ENCODE measurements around the gene SEMA3B.
A peak's percentile ranks its signal among the peaks of the same experiment; 100 is the strongest.
"Not testable (repeated sequence)": the region's sequence is repeated elsewhere in the genome, so short reads cannot be mapped to it uniquely, and the experiment has no call there.

Gene SEMA3B

DNA sequence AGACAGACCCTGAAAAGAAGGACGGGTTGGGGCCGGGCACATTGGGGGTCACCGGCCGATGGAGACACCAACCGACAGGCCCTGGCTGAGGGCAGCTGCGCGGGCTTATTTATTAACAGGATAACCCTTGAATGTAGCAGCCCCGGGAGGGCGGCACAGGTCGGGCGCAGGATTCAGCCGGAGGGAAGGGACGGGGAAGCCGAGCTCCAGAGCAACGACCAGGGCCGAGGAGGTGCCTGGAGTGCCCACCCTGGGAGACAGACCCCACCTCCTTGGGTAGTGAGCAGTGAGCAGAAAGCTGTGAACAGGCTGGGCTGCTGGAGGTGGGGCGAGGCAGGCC lies 7.8 kb downstream of the SEMA3B start:
- no peaks in the 10 kb centered on the region for H3K9me3 Mint-ChIP-seq

DNA sequence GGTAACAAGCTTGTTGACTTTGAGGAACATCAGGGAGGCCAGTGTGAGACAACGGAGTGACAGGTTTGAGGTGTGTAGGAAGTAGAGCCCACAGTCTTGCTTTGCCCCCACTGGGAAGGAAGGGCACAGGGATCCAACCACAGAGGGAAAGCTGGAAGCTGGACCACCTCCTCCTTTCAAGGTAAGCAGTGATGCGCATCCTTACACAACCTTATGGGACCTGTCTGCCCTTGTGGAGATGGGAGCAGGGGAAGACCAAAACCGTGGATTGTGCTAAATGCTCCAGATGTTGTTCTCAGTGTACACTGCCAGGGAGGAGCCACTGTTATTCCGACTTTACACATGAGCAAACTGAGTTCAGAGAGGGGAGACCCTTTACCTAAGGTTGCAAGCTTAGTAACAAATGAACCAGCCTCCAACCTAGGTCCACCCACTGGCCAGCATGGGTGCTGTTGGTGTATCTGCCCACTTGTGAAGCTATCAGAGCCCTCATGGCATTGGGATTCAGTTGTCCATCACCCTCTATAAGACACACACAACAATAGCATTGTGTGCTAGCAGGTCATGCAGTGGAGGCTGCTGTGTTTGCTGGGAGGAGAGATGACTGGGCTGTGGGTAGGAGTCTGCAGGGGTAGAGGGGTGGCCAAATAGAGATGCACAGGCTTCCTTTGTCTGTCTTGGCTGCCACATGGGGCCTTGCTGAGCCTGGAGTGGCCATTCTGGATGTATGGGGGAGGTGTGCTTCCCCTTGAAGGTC lies 9.4 kb downstream of the SEMA3B start:
- H3K27ac Mint-ChIP-seq, result no peak overlapping the region
- H3K27me3 Mint-ChIP-seq, result peaks cover 20% of the 10 kb centered on the region
- H3K4me3 Mint-ChIP-seq, result no peak overlapping the region
- DNase-seq (ENCODE audit: low spot score in 2 of 2) (no peak), ATAC-seq (ENCODE audit: low read depth) (no peak)
- no peaks in the 10 kb centered on the region for H3K36me3 Mint-ChIP-seq
- peaks cover 11% of the 10 kb centered on the region for H3K4me1 Mint-ChIP-seq
- H3K9me3 Mint-ChIP-seq, result no peaks in the 10 kb centered on the region

More for the DNA sequence above, 7.8 kb downstream of the SEMA3B start:
- ATAC-seq (ENCODE audit: low read depth), result no peak
- no peak for DNase-seq (ENCODE audit: low spot score in 2 of 2)
- peaks cover 25% of the 10 kb centered on the region for H3K27me3 Mint-ChIP-seq
- H3K27ac Mint-ChIP-seq, result no peak overlapping the region
- H3K4me1 Mint-ChIP-seq, result peaks cover 15% of the 10 kb centered on the region
- no peak overlapping the region for H3K4me3 Mint-ChIP-seq
- no peaks in the 10 kb centered on the region for H3K36me3 Mint-ChIP-seq

DNA sequence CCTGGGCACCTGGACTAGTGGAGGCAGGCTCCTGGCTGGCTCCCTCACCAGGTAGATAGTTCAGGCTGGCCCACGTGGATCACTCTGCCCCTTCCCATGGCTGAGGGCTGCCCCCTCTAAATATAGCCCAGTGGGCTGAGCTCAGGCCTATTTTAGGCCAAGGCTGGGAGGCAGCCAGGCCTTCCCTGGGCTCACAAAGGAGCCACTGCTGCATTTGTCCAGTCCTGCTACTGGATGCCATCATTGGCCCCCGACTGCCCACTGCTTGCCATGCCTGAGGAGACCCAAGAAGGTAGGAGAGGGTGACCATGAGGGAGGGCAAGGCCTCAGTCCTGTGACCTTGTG lies 9.9 kb downstream of the SEMA3B start, which contains the start of gene LSMEM2:
Gene LSMEM2 (plus strand): TSS at position 208 of the 345 bp plus-strand sequence. CDS start 27 bp downstream, at position 235.
- H3K4me3 Mint-ChIP-seq, result no peak within 1 kb of the TSS
- DNase-seq (ENCODE audit: low spot score in 2 of 2) (no peak), ATAC-seq (ENCODE audit: low read depth) (no peak)
- H3K27me3 Mint-ChIP-seq, result peaks cover 20% of the 10 kb centered on the region
- peaks cover 11% of the 10 kb centered on the region for H3K4me1 Mint-ChIP-seq
- H3K27ac Mint-ChIP-seq, result no peak within 1 kb of the TSS
- no peaks in the 10 kb centered on the region for H3K36me3 Mint-ChIP-seq
- no peaks in the 10 kb centered on the region for H3K9me3 Mint-ChIP-seq

DNA sequence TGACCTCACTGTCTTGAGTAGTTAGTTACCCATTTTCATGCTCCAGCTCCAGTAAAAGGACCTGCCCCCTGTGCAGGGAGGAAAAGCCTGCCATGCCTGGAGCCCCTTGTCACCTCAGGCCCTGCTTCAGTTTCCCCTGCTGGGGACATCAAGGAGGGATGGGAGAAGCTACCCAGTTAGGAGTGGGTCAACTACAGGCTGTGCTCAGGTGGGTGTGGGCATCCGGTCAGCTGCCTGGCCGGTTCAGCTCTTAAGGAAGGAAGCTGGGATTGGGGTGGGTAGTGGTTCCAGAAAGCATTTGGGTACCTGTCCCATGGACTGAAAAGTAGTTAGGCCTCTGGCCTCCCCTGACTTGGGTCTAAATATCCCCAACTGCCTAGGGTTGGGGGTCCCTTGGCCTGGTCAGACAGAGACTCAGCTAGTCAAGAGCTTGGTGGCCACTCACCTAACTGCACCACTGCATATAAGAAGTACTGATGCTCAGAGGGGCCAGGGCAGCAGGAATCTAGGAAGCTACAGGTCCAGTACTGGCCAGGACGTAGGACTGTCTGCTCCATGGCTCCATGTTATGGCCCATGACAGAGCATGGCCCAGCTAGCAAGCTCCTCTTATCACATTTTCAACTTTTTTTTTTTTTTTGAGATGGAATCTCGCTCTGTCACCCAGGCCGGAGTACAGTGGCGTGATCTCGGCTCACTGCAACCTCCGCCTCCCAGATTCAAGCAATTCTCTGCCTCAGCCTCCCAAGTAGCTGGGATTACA lies 10.5 kb downstream of the SEMA3B start:
- peaks cover 17% of the 10 kb centered on the region for H3K27me3 Mint-ChIP-seq
- no peaks in the 10 kb centered on the region for H3K36me3 Mint-ChIP-seq
- no peak for DNase-seq (ENCODE audit: low spot score in 2 of 2)
- ATAC-seq (ENCODE audit: low read depth), result no peak
- H3K9me3 Mint-ChIP-seq, result no peaks in the 10 kb centered on the region
- H3K4me3 Mint-ChIP-seq, result no peak overlapping the region
- H3K27ac Mint-ChIP-seq, result no peak overlapping the region
- H3K4me1 Mint-ChIP-seq, result peaks cover 7% of the 10 kb centered on the region

DNA sequence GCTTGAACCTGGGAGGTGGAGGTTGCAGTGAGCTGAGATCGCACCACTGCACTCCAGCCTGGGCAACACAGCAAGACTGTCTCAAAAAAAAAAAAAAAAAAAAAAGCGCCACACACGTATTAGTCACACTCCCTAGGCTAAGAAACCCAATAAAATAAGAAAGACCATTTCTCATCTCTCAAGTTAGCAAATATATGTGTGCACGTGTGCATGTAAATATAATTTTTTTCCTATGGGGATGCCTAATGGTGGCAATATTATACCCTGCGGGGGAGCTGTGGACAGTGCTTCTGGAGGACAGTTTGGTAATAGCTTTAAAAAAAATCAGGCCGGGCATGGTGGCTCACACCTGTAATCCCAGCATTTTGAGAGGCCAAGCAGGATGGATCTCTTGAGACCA lies 15.2 kb downstream of the SEMA3B start:
- not testable (repeated sequence) for H3K9me3 Mint-ChIP-seq; H3K36me3 Mint-ChIP-seq; DNase-seq (ENCODE audit: low spot score in 2 of 2); H3K4me1 Mint-ChIP-seq; H3K4me3 Mint-ChIP-seq; H3K27ac Mint-ChIP-seq; ATAC-seq (ENCODE audit: low read depth); H3K27me3 Mint-ChIP-seq

DNA sequence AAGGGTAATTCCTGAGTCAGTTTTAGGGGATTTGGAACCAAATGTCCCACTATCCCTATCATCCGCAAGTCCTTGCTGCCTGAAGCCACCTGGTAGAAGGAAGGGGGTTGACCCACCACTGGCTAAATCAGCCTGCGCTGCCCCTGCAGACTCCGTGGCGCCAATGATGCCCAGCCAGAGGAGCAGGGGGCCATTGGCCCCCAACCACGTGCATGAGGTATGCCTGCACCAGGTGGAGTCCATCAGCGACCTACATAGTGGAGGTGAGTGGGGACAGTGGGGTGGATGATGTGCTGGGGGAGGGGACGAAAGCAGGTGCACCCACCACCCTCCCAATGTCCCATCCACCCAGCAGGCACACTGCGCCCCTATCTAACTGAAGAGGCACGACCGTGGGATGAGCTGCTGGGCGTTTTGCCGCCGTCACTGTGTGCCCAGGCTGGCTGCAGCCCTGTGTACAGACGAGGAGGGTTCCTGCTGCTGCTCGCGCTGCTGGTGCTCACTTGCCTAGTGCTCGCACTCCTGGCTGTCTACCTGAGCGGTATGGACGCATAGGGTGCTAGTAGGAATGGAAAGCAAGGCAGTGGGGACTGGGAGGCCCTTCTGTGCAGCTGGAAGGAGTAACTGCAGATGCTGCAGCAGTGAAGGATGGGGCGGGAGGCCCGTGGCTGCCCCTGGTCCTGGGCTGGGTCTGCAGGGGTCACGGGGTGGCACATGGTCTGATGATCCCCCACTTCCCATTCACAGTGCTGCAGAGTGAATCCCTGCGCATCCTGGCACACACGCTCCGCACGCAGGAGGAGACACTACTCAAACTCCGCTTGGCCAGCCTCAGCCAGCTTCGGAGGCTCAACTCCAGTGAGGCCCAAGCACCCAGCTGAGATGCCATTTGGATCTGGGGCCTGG lies 17.6 kb downstream of the SEMA3B start:
- Mint-ChIP-seq H3K9me3 (no peaks in the 10 kb centered on the region), H3K27me3 (no peaks in the 10 kb centered on the region), H3K4me1 (peaks cover 9% of the 10 kb centered on the region), H3K36me3 (peaks cover 5% of the 10 kb centered on the region), H3K27ac (no peak overlapping the region), H3K4me3 (no peak overlapping the region)
- no peak for ATAC-seq (ENCODE audit: low read depth)
- DNase-seq (ENCODE audit: low spot score in 2 of 2), result no peak

DNA sequence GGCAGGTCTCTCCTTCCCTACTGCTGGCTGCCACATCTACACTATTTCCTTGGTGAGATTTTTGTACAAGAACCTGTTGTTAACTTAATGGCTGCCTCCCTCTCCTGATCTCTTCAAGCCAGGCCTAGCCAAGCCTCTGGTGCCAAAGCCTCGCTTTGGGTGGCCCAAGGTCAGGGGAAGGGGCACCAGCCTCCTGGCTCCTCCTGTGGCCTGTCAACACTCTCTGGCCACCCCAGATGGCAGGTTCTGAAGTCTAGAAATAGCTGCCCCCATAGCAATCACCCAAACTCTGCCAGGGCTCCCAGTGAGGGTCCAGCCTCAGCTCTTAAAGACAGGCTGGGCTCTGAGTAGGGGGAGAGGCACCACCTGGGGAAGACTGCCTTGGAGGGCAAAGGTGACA lies 18.3 kb downstream of the SEMA3B start:
- peaks cover 5% of the 10 kb centered on the region for H3K36me3 Mint-ChIP-seq
- H3K27ac Mint-ChIP-seq, result no peak overlapping the region
- no peak overlapping the region for H3K4me3 Mint-ChIP-seq
- ATAC-seq (ENCODE audit: low read depth), result no peak
- no peaks in the 10 kb centered on the region for H3K27me3 Mint-ChIP-seq
- H3K4me1 Mint-ChIP-seq, result peaks cover 11% of the 10 kb centered on the region
- no peak for DNase-seq (ENCODE audit: low spot score in 2 of 2)
- H3K9me3 Mint-ChIP-seq, result no peaks in the 10 kb centered on the region

DNA sequence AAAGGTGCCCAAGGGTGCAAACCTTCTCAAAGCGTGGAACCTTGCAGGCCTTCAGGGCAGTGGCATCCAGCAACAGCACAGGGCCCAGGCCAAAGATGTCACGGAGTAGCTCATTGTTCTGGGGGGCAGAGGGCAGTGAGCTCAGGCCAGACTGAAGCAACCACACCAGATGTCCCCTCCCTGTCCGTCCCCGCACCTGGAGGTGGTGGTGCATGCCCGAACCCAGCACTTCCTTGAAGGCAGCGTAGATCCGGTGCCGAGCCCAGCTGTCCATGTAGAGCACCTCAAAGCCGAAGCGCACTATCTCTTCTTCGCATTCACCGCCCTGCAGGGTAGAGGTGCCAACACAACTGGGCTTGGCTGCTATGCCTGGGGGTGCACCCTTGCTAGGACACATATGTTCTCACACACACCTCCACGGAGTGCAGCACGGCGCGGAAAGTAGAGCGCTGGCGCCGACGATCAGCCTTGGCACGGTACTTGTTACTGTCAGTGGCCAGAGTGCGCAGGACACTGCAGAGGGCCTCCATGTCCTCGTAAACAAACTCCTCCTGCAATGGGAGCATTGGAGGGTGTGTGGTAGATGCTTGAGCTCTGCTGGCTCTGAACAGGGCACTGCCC lies 19.6 kb downstream of the SEMA3B start:
- DNase-seq (ENCODE audit: low spot score in 2 of 2) (no peak), ATAC-seq (ENCODE audit: low read depth) (no peak)
- H3K27me3 Mint-ChIP-seq, result no peaks in the 10 kb centered on the region
- no peak overlapping the region for H3K4me3 Mint-ChIP-seq
- no peaks in the 10 kb centered on the region for H3K9me3 Mint-ChIP-seq
- H3K4me1 Mint-ChIP-seq, result peaks cover 19% of the 10 kb centered on the region
- H3K27ac Mint-ChIP-seq, result no peak overlapping the region
- peaks cover 5% of the 10 kb centered on the region for H3K36me3 Mint-ChIP-seq

DNA sequence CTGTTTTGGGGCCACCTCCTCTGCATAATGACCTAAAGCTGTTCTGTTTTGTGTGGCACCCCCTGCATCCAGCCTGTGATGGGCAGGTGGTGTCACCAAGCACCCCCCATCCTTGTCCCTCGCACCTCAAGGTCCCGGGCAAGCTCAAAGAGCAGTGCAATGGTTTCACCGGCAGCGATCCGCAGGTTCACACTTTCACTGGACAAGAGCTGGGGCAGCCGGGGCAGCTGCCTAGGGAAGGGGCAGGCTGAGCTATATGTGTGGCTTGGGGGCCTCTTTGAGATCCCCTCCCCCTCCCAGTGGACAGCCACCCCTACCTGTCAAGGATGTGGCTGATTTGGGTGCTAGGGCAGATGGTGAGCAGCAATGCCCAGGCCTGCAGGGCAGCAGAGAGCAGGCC lies 20.2 kb downstream of the SEMA3B start:
- Mint-ChIP-seq H3K27ac (no peak overlapping the region), H3K27me3 (no peaks in the 10 kb centered on the region), H3K9me3 (no peaks in the 10 kb centered on the region), H3K4me1 (peaks cover 19% of the 10 kb centered on the region), H3K36me3 (peaks cover 5% of the 10 kb centered on the region), H3K4me3 (no peak overlapping the region)
- DNase-seq (ENCODE audit: low spot score in 2 of 2), result no peak
- ATAC-seq (ENCODE audit: low read depth), result no peak

DNA sequence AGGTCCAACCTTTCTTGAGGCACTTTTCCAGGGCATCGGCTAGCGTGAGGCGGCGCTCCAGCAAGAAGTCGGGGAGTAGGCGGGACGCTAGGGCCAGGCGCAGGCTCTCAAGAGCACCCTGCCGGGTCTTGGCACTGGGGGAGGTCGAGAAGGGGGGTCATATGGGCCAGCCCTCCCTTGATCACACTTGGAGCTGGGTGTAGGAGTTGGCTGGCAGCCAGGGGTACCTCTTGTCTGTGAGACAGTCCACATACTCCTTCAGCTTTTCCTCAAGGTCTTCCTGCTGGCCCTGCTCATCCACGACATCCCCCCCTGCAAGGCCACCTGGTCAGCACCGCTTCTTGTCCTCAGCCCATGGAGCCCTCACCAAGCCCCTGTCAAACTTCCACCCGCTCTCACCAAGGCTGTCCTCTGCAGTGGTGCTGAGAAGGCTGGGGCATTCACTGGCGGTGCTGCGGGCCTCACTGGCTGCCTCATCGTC lies 21.3 kb downstream of the SEMA3B start:
- H3K36me3 Mint-ChIP-seq, result peaks cover 5% of the 10 kb centered on the region
- no peak overlapping the region for H3K4me3 Mint-ChIP-seq
- no peak for DNase-seq (ENCODE audit: low spot score in 2 of 2)
- no peak for ATAC-seq (ENCODE audit: low read depth)
- no peak overlapping the region for H3K27ac Mint-ChIP-seq
- H3K27me3 Mint-ChIP-seq, result no peaks in the 10 kb centered on the region
- H3K9me3 Mint-ChIP-seq, result no peaks in the 10 kb centered on the region
- peaks cover 19% of the 10 kb centered on the region for H3K4me1 Mint-ChIP-seq

DNA sequence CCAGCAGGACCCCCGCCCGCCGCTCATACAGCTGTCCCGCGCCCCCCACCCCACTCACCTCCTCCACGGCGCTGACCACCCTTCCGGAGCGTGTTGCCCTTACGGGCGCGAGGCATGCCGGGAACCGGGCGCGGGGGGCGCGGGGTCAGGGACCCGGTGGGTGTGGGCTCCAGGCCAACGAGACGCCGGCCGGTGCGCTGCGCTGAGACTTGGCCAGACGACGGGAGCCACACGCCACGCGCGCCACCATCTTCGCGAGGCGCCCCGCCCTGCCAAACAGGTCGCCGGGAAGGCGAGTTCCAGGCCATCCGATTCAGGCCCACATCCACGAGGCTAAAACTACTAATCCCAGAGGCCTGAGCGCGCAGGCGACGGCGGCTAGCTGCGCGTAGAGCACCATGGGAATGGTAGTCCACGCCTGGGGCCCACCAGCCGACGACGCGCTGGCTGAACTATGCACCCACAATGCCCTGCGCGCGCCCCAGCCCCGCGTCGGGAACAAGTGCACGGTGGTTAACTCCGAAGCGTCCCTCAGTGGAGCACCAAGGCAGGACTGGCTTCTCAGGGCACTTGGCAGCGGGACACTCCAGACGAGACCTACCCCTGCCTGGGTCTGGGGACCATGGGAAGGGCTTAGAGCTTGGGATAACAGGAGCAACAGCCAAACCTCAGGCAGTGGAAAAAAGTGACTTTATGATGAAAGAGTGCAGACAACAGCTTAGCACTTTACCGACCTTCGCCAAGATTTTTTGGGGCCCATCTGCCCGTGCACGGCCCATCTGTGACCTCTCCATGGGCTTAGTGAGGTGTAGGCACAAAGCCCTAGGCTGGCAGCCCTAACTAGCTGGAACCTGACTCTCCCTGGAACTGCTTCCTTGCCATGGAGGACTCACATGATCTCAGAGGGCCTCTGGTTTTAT lies 23.5 kb downstream of the SEMA3B start, which contains the start of gene IFRD2:
Gene IFRD2 (minus strand): TSS at position 271 of the 920 bp plus-strand sequence. CDS start 155 bp downstream, at position 116.
- Mint-ChIP-seq H3K36me3 (peaks cover 5% of the 10 kb centered on the region), H3K4me1 (peaks cover 22% of the 10 kb centered on the region), H3K27me3 (no peaks in the 10 kb centered on the region), H3K4me3 (peak within 1 kb of the TSS; percentile 85), H3K27ac (peak within 1 kb of the TSS; percentile 91), H3K9me3 (no peaks in the 10 kb centered on the region)
- ATAC-seq (ENCODE audit: low read depth) (peak; percentile 99), DNase-seq (ENCODE audit: low spot score in 2 of 2) (peak; percentile 85 to 92)

DNA sequence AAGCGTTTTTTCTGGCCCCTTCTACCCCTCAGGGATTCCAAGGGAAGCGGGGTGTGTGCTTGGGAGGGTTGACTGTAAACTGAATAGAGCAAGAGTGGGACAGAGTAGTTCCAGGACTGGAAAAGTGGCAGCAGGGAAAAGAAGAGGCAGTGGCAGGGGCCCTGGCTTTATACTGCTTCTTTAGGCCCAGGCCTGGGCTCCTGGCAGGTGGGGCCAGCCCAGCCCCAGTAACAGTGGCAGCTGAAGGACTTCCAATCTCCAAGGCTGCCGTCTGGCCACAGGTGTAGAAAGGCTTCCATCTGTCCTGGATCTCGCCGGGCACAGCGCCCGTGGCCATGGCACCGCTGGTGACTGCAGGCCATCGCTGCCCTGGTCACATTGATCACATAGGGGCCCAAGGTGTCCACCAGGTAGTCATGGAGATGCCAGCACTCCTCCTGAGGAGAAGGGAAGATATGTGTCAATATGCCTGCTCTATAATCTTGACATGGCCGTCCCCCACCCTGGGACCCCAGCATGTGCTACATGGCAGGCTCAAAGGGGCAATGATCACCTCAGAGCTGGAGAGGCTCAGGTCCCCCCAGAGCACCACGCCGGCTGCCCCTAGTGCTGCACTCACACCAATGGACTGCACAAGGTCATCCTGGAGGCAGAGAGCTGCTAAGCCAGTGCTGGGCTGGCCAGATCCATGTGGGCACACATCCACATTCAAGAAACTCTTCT lies 24.3 kb downstream of the SEMA3B start:
- Mint-ChIP-seq H3K4me1 (peaks cover 28% of the 10 kb centered on the region), H3K4me3 (peak overlapping the region; percentile 85), H3K9me3 (no peaks in the 10 kb centered on the region), H3K27me3 (no peaks in the 10 kb centered on the region), H3K36me3 (peaks cover 4% of the 10 kb centered on the region), H3K27ac (peak overlapping the region; percentile 91)
- ATAC-seq (ENCODE audit: low read depth) (no peak), DNase-seq (ENCODE audit: low spot score in 2 of 2) (no peak)
